ENCODE results near the gene INAFM1.

DNA sequence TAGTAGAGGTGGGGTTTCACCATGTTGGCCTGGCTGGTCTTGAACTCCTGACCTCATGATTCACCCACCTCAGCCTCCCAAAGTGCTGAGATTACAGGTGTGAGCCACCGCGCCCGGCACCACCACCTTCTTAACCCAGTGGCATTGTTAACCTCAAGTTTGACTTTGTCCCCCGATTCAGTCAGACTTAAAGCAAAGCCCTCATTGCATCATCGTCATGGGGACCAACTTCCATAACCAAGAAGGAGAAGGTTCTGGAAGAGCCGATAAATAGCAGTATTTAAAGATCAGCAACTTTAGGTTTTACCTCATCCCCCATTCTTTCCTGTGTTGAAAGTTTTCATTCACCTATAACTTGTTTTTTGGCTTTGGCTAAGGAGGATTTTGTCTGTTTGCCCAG lies 6.7 kb upstream of the INAFM1 start:
- TF ChIP-seq, protein P1, sequence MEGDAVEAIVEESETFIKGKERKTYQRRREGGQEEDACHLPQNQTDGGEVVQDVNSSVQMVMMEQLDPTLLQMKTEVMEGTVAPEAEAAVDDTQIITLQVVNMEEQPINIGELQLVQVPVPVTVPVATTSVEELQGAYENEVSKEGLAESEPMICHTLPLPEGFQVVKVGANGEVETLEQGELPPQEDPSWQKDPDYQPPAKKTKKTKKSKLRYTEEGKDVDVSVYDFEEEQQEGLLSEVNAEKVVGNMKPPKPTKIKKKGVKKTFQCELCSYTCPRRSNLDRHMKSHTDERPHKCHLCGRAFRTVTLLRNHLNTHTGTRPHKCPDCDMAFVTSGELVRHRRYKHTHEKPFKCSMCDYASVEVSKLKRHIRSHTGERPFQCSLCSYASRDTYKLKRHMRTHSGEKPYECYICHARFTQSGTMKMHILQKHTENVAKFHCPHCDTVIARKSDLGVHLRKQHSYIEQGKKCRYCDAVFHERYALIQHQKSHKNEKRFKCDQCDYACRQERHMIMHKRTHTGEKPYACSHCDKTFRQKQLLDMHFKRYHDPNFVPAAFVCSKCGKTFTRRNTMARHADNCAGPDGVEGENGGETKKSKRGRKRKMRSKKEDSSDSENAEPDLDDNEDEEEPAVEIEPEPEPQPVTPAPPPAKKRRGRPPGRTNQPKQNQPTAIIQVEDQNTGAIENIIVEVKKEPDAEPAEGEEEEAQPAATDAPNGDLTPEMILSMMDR (IDR thresholded peaks at IDR 0.05; ENCODE audit: low read depth, low read length, poor library complexity, severe bottlenecking): no peak
- no peak for TF ChIP-seq EZH2phosphoT487 (IDR thresholded peaks at IDR 0.05; ENCODE audit: borderline replicate concordance, low read length)

All from DOHH2 (cell line).